ENCODE data around the gene HRCT1.

The HRCT1 gene

DNA sequence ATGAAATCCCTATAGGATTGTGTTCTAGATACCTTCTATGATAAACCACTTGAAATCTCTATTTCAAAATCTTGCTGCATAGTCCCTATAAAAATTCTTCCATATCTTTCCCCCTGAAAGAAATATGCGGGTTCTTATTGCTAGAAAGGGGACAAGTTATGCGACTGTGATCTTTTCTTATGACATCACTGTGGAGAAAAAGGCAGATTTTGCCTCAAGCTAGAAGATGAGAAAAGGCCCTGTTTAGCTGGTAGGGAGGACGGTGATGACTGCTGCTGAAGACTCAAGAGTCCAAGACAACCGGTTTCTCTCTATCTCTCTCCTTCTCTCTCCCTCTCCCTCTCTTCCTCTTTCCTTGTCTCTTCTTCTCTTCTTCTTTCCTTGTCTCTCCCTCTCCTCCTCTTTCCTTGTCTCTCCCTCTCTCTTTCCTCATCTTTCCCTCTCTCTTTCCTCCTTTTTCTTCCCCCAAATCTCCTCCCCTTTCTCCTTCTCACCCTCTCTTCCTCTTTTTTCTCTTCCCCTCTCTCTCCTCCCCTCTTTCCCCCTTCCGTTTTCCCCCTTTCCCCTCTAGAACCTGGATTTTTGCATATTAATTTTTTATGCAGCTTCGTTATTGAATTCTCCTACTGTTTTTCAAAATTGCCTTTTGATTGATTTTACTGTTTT, 46.7 kb downstream of the HRCT1 start:
- TF ChIP-seq REST (IDR thresholded peaks at IDR 0.05; ENCODE audit: insufficient read depth in 1 of 2, low read depth in 2 of 2, low read length in 2 of 2) (no peak), POLR2AphosphoS5 (IDR thresholded peaks at IDR 0.05; ENCODE audit: low read depth, low read length) (no peak), SIN3A (IDR thresholded peaks at IDR 0.05; ENCODE audit: borderline replicate concordance, insufficient read depth, low read length) (no peak), TAF1 (IDR thresholded peaks at IDR 0.05; ENCODE audit: borderline replicate concordance, insufficient read depth, low read length) (no peak), FOXP2 (optimal IDR thresholded peaks at IDR 0.05; ENCODE audit: borderline replicate concordance, extremely low read depth, extremely low read length, insufficient read depth) (no peak)

GRCh38 chr9:35954942-35955546, 49.0 kb downstream of the HRCT1 start:
- no peak for TF ChIP-seq POLR2AphosphoS5 (IDR thresholded peaks at IDR 0.05; ENCODE audit: low read depth, low read length)
- TF ChIP-seq TAF1 (IDR thresholded peaks at IDR 0.05; ENCODE audit: borderline replicate concordance, insufficient read depth, low read length) = no peak
- no peak for TF ChIP-seq REST (IDR thresholded peaks at IDR 0.05; ENCODE audit: insufficient read depth in 1 of 2, low read depth in 2 of 2, low read length in 2 of 2)
- no peak for TF ChIP-seq SIN3A (IDR thresholded peaks at IDR 0.05; ENCODE audit: borderline replicate concordance, insufficient read depth, low read length)

DNA sequence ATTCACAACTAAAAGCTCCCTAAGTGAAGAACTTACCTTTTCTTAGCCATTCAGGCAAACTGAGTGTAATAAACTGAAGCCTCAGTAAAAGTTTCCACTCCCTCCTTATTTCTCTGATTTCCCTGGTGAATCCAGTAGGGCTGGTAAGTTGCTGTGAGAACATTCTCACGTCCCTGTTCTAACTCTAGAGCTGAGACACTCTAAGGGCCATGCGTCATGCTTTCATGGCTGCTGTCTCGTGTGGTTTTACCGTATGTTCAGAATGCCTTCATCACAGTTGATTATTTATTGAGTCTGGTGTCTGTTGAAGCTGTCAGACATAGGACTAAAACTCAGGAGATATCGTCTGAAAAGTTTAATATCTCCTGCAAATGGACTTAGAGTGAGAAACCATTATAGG, 50.6 kb downstream of the HRCT1 start:
- TF ChIP-seq POLR2AphosphoS5 (IDR thresholded peaks at IDR 0.05; ENCODE audit: low read depth, low read length) = no peak
- no peak for TF ChIP-seq SIN3A (IDR thresholded peaks at IDR 0.05; ENCODE audit: borderline replicate concordance, insufficient read depth, low read length)
- no peak for TF ChIP-seq FOXP2 (optimal IDR thresholded peaks at IDR 0.05; ENCODE audit: borderline replicate concordance, extremely low read depth, extremely low read length, insufficient read depth)
- no peak for TF ChIP-seq TAF1 (IDR thresholded peaks at IDR 0.05; ENCODE audit: borderline replicate concordance, insufficient read depth, low read length)
- TF ChIP-seq REST (IDR thresholded peaks at IDR 0.05; ENCODE audit: insufficient read depth in 1 of 2, low read depth in 2 of 2, low read length in 2 of 2) = no peak
